HG03521 (cell line): ENCODE measurements around the gene PRKAG2.
"Not testable (repeated sequence)": the region's sequence is repeated elsewhere in the genome, so short reads cannot be mapped to it uniquely, and the experiment has no call there.

Experiments used
- ATAC-seq: cut with Tn5 transposase; IDR thresholded peaks from one replicate; pipeline ENCODE4 v1.9.1; 2021; ENCODE audit warnings: mild to moderate bottlenecking, moderate library complexity; ENCODE audit not compliant: unreplicated experiment

PRKAG2 gene

DNA sequence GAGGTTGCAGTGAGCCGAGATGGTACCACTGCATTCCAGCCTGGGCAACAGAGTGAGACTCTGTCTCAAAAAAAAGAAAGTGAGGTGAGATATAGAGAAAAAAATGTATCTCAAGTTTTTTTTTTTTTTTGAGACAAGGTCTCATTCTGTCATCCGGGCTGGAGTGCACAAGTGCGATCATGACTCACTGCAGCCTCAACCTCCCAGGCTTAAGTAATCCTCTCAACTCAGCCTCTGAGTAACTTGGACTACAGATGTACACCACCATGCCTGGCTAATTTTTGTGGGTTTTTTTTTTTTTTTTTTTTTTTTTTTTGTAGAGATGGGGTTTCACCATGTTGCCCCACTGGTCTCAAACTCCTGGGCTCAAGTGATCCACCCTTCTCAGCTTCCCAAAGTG, 303.9 kb downstream of the PRKAG2 start:
- ATAC-seq, result not testable (repeated sequence)

DNA sequence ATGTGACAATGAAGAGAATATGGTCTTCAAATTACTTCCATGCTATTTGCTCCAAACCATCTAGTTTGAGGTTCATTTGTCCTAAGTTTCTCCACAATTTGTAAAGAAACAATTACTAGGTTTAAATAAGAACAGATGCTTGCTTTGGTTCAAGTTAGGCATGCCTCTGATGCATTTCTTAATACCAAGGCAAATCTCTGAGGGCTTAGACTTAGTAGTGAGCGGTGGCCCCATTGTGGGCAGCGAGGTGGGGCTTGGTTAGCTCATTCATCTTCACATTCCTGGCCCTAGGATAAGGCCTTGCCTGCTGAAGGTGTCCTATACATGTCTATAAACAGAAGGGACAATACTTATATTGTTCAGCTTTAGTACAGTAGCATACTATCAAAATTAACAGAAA, 304.8 kb downstream of the PRKAG2 start:
- no peak for ATAC-seq

DNA sequence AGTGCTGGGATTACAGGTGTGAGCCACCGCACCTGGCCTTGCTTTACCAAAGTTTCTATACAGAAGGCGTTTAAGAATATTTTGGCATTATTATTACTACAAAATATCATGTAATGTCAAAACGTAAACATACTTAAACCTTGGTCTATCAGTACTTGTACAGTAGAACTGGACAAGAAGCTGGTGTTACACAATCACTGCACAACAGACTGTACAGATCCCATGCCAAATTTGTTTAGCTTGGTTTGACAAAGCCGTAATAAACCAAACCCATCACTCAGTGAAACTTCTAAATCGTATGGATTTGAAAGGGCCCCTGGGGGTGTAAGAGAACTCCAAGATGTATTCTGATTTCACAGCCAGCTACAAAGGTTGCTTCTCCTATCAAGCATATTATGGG, 305.4 kb downstream of the PRKAG2 start:
- ATAC-seq, result no peak

DNA sequence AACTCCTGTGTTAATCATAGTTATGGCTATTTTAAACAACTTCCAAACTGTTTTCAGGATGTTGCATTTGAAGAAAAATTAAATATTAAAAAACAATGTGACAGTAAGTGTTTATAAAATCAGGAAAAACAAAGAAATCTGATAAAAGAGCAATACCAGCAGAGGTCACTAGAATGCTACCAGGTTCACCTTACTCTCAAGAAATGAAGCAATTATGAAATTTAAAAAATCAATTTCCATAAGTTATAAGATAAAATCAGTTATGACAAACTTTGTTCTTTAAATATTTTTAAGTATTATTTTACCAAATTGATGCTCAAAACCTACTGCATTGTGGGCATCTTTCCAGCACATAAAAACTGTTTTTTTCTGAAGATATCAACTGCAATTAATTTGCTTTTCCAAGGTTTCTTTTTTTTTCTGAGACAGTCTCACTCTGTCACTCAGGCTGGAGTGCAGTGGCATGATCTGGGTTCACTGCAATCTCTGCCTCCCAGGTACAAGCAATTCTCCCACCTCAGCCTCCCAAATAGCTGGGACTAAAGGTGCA, 306.5 kb downstream of the PRKAG2 start:
- ATAC-seq, result no peak

DNA sequence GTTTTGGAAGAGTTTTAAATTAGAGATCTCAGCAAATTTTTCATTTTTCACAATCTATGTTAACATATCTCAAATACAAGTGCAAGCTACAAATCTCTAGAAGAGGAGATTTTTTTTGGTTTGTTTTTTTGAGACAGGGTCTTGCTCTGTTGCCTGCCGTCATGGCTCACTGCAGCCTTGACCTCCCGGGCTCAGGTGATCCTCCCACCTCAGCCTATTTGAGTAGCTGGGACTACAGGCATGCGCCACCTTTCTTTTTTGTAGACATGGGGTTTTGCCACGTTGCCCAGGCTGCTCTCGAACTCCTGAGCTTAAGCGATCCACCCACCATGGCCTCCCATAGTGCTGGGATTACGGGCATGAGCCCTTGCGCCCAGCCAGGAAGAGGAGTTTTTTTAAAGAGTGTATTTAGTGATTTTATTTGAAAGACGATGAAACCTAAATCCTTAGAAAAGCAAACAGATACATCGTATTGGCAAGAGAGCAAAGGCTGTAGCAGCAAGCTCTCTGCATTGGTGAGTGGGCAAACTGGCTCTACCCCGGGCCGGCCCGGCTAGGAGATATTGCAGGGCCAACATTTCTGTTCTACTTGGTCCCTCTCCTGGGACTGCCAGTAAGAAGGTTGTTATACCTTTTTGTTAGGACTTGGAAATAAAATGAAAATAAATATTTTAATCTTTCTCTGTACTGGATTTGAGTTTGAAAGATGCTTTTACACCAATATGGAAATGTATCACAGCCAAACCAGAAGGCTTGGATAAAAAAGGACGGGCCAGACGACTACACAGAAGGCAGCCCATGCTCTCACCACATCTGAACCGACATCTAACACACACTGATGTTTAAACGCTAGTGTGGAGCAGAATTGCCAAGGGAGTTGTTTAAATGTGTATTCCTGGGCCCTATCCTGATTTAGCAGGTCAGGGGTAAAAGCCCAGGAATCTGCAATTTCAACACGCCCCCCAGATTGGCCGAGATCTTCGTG, 307.7 kb downstream of the PRKAG2 start:
- no peak for ATAC-seq

DNA sequence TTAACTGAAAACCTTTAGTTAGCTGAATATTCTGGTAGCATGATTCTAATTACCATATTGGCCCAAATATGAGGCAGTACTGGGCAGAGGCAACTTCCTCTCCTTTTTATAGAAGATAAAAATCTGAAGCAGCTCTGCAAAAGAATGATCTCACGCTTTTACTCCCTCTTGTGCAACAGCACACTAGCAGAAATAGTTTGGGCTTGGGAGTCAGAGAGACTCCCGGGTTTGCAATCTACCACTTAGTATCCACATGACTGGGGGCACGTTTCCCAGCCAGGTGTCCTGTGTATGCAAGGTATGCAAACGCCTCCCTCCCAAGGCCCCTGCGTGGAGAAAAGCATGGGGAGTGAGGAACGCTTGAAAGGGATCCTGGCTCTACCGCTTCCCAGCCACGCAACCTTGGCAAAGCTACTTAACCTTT, 310.0 kb downstream of the PRKAG2 start:
- ATAC-seq, result no peak

DNA sequence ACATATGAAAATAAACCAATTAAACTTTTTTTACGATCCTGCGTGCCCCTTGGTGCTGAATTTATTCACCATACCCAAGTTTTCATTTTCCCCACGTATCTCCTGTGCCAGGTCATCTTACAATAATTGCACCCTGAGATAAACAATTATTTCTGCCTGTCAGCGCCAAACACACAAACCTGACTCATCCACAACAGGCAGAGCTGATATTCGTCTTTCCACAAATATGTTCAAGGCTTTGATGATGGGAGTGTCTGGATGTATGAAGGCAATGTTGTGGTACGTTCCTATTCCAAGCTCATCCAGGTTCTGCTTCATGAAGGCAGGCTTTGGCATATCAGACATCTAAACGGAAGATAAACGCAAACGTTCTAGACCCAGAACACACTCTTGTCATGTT, 311.4 kb downstream of the PRKAG2 start:
- ATAC-seq, result no peak

DNA sequence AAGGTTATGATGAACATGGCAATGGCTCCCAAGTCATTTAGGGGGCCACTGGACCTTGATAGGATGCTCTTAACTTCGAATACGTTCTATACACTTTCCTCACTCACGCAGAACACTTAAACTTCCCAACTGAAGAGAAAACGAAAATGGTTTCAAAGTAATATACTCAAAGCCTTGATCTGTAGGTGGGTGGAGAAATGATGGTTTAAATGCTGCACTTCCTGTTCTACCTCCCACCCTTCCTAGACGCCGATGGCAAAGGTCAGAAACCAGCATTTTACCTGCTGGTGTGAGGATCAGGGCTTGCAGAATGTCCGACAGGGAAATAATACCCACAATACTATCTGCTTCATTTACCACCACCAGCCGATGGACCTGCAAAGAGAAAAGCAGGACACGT, 316.7 kb downstream of the PRKAG2 start:
- no peak for ATAC-seq

DNA sequence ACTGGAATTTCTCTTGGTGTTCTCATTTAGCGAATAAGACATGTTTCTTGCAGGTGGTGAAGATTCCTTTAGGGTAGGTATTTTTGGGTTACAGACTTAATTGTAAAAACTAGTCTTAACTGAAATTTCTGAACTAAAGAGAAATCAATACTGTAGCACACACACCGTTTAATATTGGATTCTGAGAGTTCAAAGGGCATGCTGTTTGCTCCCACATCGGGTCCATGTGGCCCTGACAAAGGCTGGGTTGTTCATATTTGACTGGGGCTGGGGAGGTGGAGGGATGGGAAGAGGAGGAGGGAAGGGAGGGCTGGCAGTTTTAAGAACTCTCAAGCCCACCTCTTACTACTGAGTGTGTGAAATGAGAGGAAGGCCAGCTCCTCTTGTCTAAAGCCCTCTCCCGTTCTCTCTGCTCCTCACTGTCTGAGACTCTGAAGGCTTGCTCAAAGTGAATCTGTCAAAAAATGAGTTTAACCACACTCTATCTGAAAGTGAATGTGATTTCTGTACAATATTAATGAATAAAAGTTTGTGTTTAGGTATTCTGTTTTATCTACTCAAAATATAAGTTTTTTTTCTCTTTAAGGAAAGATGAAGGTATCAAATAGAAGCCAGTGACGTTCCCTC, 317.2 kb downstream of the PRKAG2 start:
- no peak for ATAC-seq

DNA sequence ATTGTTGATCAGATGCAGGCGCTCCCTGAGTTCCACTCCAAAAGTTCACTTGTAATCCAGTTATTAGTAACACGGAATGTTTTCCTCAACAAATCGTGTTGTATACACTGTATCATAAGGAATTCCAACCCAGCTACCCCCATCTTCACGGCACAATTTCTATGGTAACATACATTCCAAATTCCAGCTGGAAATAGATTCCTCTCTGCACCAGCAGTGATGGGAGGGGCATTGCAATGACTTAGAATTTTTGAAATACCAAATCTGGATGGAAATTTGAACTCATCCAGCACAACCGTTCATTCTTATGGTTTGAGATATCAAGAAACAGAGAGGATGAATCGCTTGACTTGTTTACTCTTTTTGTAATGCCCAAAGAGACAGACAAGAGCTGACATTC, 318.3 kb downstream of the PRKAG2 start:
- ATAC-seq, result no peak

DNA sequence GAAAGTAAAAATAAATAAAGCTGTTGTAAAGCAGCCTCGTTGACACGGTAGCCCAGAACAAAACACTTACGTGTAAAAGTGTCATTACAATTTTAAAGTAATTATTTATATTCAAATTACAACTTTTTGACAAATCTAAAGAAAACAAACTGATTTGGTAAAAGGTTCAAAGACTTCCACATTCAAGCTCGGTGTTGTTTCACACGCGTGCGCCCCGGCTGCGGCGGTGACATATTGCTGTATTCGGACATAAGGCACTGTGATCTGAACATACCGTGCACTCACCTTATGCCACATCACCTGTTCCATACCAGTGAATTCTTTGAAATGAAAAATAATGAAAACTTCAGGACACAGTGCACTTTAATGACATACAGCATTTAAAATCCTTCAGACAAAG, 320.3 kb downstream of the PRKAG2 start:
- no peak for ATAC-seq

DNA sequence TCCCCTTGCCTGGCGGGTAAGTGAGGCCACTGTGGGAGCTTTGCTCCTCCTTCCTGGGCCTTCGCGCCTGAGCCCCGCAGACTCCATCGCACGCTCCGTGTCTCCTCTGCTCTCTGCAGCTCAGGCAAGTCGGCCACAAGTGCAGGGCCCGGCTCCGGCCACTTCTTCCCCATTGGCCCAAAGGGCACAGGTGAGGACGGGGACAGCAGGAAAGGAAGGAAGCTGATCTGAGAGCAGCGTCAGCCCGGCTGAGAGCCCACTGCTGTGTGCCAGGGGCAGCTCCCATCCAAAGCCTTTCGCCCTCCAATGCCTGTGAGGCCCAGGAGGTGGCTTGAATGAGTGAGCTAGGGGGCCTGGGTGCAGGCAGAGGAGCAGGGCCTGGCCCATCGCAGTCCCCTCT, 323.6 kb downstream of the PRKAG2 start:
- ATAC-seq, result no peak

DNA sequence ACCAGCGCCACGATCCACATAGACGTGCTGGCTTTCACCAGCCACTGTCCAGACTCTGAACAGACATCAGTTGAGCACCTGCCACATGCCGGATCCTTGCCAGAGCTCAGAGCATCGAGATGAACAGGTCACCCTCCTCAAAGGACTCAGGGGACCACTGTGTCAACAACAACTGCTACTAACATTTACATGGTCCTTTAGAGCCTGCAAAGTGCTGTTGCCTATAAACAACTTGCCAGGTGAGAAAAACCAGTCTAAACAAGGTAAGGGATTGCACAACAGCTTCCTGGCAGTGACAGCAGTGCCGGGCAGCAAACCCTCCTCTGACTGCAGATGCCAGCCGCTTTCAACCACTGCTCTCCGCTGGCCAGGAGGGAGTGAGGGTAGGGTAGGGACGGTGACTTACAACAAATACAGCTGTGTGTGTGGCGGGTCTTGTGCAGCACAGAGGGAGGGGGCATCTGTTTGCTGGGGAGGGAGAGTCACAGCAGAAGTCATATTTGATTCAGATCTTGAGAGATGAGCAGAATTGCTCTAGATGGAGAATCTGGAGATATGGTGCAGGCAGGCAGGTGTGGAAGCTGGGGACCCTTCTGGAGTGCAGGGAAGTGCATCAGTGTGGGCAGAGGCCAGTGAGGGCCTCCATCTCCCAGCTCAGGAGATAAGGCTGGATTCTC, 324.4 kb downstream of the PRKAG2 start:
- no peak for ATAC-seq

DNA sequence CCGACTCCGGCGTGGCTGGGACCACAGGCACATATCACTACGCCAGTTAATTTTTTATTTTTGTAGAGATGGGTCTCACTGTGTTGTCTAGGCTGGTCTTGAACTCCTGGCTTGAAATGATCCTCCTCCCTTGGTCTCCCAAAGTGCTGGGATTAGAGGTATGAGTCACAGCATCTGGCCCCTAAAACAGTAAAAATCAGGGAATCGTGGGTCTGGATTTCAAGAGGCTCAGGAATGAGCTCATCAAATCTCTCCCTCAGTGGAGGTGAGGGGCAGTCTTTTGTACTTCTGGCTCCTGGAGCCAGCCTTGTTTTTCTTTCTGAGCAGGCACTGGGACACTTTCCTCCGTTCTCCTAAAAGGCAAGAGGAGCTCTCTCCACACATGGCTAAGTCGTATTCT, 325.1 kb downstream of the PRKAG2 start:
- ATAC-seq, result no peak

DNA sequence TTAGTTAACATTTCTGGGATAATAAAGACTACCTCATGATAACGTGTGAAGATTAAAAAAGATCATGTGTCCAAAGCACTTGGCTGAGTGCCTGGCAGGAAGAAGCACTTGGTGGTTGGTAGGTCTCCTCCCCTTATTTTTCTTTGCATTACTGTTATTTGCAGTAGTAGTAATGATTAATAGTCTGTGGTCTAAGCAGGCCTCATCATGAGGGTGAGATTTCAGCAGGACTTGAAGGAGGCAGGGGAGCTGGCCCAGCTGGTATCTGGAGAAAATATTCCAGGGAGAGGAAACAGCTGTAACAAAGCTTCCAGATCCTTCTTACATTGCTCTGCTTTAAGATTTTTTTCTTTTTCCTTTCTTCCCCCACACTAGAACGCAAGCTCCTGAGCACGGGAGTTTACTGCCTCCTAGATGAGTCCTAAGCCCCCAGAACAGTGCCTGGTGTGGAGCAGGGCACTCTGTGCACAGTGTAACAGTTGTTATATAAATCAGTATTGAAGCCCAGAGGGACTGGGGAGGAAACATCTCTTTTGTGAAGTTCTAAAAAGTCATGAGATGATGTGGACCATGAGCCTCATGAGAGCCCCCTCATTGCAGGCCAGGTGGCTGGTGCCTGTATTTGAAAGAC, 326.1 kb downstream of the PRKAG2 start:
- no peak for ATAC-seq

DNA sequence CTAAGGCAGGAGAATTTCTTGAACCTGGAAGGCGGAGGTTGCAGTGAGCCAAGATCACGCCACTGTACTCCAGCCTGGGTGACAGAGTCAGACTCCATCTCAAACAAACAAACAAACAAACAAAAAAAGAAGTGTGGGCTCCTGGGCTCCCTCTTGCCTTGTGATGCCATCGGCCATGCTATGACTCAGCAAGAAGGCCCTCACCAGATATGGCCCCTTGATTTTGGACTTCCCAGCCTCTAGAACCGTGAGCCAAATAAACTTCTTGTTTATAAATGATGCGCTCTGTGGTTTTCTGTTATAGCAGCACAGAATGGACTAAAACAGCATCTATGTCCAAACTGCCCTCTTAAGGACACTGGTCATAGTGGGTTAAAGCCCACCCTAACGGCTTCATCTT, 327.3 kb downstream of the PRKAG2 start:
- ATAC-seq, result no peak

DNA sequence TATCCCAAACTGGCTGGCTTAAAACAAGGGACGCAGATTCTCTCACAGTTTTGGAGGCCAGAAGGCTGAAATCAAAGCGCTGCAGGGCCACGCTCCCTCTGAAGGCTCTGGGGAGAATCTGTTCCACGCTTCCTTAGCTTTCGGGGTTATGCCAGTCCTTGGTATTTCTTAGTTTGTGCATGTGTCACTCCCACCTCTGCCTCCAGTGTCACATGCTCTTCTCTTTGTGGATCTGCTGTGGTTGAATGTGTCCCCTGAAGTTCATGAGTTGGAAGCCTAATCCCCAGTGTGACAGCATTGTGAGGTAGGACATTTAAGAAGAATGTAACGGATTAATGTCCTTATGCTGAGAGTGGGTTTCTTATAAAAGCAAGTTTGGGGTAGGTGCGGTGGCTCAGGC, 327.8 kb downstream of the PRKAG2 start:
- ATAC-seq, result no peak

DNA sequence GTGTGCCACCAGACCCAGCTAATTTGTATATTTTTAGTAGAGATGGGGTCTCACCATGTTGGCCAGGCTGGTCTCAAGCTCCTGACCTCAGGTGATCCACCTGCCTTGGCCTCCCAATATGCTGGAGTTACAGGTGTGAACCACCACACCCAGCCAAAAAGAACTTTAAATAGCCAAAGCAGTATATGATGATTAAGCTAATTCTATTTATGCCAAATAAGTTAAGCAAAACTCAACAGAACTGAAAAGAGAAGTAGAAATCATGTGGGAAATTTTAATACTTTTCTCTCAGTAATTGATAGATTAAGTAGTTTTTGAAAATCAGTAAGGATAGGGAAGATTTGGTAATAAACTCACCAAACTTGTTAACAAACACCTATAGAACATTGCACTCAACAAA, 332.7 kb downstream of the PRKAG2 start:
- ATAC-seq, result no peak

DNA sequence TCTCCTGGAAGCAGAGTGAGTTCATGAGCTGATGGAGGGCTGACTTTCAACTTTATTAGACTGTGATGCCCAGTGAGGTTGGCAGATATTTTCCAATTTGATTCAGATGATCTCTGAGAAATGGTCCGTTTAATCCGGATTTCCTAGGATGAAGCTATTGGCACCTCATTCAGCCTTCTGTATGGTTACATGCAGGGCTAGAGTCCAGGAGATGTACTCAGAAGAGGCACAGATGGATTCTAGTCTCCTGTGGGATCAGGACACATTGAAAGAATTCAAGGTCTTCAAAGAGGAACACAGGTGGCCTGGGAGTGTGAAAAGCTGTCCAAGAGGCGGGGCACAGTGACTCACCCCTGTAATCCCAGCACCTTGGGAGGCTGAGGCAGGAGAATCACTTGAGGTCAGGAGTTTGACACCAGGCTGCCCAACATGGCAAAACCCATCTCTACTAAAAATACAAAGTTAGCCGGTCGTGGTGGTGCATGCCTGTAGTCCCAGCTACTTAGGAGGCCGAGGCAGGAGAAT, 334.2 kb downstream of the PRKAG2 start:
- ATAC-seq, result no peak

DNA sequence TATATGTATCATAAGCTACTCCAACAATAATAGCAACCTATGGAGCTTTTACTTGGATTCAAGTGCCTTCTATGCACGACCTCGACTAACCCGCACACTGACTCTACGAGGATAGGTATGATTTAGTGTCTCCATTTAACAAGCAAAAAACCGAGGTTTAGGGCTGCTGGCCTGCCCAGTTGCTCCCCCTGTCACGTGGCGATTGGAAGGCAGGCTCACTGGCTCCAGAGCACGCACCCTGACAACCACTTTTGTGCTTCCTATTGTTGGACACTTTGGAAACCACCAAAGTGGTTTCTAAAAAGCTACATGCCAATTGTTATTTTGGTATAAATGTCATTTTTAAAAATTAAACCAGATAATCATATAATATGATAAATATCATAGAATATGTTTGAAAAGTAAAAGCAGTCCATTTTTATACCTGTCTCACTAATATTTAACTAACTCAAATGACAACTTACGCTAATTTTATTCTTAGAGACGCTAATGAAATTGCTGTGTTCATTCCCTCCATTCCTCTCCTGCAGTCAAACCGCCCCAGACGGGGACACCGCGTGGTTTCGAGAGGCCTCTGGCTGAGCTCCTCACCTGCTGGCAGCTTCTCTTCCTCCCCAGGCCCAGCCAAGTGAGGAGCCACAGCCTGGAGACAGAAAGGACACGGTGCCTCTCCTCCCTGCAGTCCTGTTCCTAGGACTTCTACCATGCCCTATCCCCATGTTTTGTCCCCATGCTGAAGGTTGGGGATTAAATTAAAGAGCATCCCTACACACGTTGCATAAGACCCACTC, 335.0 kb downstream of the PRKAG2 start:
- no peak for ATAC-seq
